Umbilical cord (tissue), 1 donor: ENCODE data around the gene RERG. TPM values are rescaled to one million over a fixed set of nuclear protein-coding genes. Genes with fewer than 3 reads are reported as not detected.

Experiments used
- total RNA-seq: library from RNA; depleted of rRNA; stranded (reverse); fragments of >200 nt; gene quantifications from one replicate; pipeline ENCODE4 v1.2.3, GENCODE V29; 2014; ENCODE audit warnings: low replicate concordance; ENCODE audit not compliant: insufficient read depth

The RERG gene
- total RNA-seq, 1 donor from 2014 or later: 33.7 TPM

Other genes starting within 250 kb of the RERG start
- gene PDE6H, start 248.4 kb downstream of the RERG start, total RNA-seq: not detected
- gene PTPRO, start 101.1 kb upstream of the RERG start, total RNA-seq: 20.2 TPM